ENCODE results near the gene RXRA. TPM values are rescaled to one million over a fixed set of nuclear protein-coding genes. Genes with fewer than 3 reads are reported as not detected.

The RXRA gene
- total and polyA plus RNA-seq, 2 of the 13 experiments (the other 11 are each of a cell fraction or from before 2014, with no cell fraction given), result 18.9 to 29.2 TPM

DNA sequence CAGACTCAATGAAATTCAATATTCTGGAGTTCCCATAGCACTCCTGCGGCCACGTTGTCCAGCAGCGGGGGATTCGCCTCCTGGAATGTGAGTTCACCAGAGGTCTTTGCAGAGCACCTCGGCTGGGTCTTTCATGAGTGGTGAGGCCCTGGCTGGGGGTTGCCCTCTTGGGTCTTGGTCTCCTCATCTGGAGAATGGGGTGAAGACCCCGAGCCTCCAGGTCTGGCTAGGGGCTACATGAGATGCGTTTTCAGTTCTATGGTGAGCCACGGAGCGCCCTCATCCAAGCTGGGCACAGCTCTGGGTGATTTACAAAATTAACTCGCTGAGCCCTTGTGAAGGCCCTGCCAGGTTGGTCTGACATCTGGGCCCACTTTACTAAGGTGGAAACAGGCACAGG, 37.5 kb upstream of the RXRA start:
- WGBS (ENCODE audit: low lambda C conversion rate), result 70% methylated on average over 4 of the region's 10 CpGs
- H3K4me1 ChIP-seq (ENCODE audit: insufficient read depth, low read length), result peaks cover 42% of the 10 kb centered on the region
- H3K27ac ChIP-seq (ENCODE audit: extremely low read length, insufficient read depth, low read length), result no peak overlapping the region
- TF ChIP-seq, protein P1, sequence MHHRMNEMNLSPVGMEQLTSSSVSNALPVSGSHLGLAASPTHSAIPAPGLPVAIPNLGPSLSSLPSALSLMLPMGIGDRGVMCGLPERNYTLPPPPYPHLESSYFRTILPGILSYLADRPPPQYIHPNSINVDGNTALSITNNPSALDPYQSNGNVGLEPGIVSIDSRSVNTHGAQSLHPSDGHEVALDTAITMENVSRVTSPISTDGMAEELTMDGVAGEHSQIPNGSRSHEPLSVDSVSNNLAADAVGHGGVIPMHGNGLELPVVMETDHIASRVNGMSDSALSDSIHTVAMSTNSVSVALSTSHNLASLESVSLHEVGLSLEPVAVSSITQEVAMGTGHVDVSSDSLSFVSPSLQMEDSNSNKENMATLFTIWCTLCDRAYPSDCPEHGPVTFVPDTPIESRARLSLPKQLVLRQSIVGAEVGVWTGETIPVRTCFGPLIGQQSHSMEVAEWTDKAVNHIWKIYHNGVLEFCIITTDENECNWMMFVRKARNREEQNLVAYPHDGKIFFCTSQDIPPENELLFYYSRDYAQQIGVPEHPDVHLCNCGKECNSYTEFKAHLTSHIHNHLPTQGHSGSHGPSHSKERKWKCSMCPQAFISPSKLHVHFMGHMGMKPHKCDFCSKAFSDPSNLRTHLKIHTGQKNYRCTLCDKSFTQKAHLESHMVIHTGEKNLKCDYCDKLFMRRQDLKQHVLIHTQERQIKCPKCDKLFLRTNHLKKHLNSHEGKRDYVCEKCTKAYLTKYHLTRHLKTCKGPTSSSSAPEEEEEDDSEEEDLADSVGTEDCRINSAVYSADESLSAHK (CRISPR knock-in tag; IDR thresholded peaks at IDR 0.05; ENCODE audit: borderline replicate concordance), result no peak
- TF ChIP-seq TEAD2 (CRISPR knock-in tag; IDR thresholded peaks at IDR 0.05) (no peak), ZNF138 (CRISPR knock-in tag; IDR thresholded peaks at IDR 0.05; ENCODE audit: low read depth) (no peak)
- no peaks in the 10 kb centered on the region for H4K20me1 ChIP-seq (ENCODE audit: insufficient read depth, low read length)
- H3K9ac ChIP-seq (ENCODE audit: insufficient read depth, low read depth, low read length), result no peak overlapping the region
- FAIRE-seq (no peak), ATAC-seq (no peak), DNase-seq (ENCODE audit: low spot score) (no peak)
- intact Hi-C loops (cut with micrococcal nuclease; ENCODE audit: unreplicated experiment) (no loop called here), in situ Hi-C loops (cut with HindIII; ENCODE audit: extremely low pct_ligation_motif_present, low pct_unique_long_range_greater_than_20kb) (no loop called here)
- BruUV-seq (replicated peaks), result no TSS peak
- H3K4me2 ChIP-seq (ENCODE audit: low read depth, low read length), result no peak overlapping the region
- peaks cover 12 to 72% of the 10 kb centered on the region in 2 experiments for H3K27me3 ChIP-seq (ENCODE audit: control insufficient read depth in 1 of 2, insufficient read depth in 2 of 2, low read length in 2 of 2)
- no peaks in the 10 kb centered on the region for H3K9me3 ChIP-seq (ENCODE audit: low read length)
- H3K4me3 ChIP-seq (replicated peaks in 1 of 3; ENCODE audit: insufficient read depth in 1 of 3, low read depth in 2 of 3, low read length in 3 of 3), result no peak overlapping the region
- POLR2A ChIA-PET, result no interaction called here
- CTCF ChIA-PET (ENCODE audit: low intra/inter-chr PET ratio, low total read pairs), result no interaction called here
- H2AFZ ChIP-seq (ENCODE audit: low read length), result no peak overlapping the region
- H3K36me3 ChIP-seq (replicated peaks in 1 of 2; ENCODE audit: control insufficient read depth in 1 of 2, insufficient read depth in 2 of 2, low read length in 2 of 2), result no peaks in the 10 kb centered on the region
- H3K79me2 ChIP-seq (ENCODE audit: insufficient read depth, low read length), result no peaks in the 10 kb centered on the region

DNA sequence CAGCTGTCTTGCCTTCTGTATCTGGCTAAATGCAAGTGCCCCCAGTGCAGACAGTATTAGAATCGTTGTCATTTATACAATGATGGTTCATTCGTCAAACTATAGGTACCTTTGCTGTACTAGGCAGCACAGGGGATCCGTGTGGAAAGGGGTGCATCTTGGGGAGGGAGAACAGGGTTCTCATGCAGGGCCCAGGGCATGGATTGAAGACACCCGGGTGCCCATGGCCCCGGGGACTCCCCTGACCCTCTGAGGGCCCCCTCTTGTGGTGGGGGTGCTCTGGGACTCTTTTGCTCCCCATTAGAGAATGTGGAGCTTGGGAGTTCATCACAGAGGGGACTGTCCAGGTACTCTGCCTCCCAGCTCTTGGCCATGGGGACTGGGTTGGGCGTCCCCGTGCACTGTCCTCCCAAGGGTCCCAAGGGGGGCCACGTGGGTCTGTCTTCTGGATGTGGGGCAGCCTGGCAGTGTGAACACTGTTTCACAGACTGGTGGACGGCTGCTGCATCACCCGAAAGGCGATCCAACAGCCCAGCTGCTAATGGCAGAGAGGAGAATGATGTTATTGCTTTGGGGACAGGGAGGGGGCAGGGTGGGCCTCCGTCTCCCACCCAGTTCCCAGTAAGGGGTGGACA, 36.9 kb upstream of the RXRA start:
- Histone ChIP-seq H3K9me3 (ENCODE audit: low read length) (no peaks in the 10 kb centered on the region), H3K9ac (ENCODE audit: insufficient read depth, low read depth, low read length) (no peak overlapping the region), H3K4me1 (ENCODE audit: insufficient read depth, low read length) (peaks cover 48% of the 10 kb centered on the region), H3K79me2 (ENCODE audit: insufficient read depth, low read length) (no peaks in the 10 kb centered on the region), H2AFZ (ENCODE audit: low read length) (no peak overlapping the region), H4K20me1 (ENCODE audit: insufficient read depth, low read length) (no peaks in the 10 kb centered on the region), H3K36me3 (replicated peaks in 1 of 2; ENCODE audit: control insufficient read depth in 1 of 2, insufficient read depth in 2 of 2, low read length in 2 of 2) (no peaks in the 10 kb centered on the region), H3K27me3 (ENCODE audit: control insufficient read depth in 1 of 2, insufficient read depth in 2 of 2, low read length in 2 of 2) (peaks cover 13 to 73% of the 10 kb centered on the region in 2 experiments), H3K27ac (ENCODE audit: extremely low read length, insufficient read depth, low read length) (no peak overlapping the region), H3K4me3 (replicated peaks in 1 of 3; ENCODE audit: insufficient read depth in 1 of 3, low read depth in 2 of 3, low read length in 3 of 3) (no peak overlapping the region), H3K4me2 (ENCODE audit: low read depth, low read length) (no peak overlapping the region)
- 27% methylated on average over 6 of the region's 12 CpGs for WGBS (ENCODE audit: low lambda C conversion rate)
- FAIRE-seq (no peak), DNase-seq (ENCODE audit: low spot score) (no peak), ATAC-seq (no peak)
- TF ChIP-seq ZNF484 (CRISPR knock-in tag; IDR thresholded peaks at IDR 0.05; ENCODE audit: borderline replicate concordance, low read depth), result no peak
- CTCF ChIA-PET (ENCODE audit: low intra/inter-chr PET ratio, low total read pairs), result no interaction called here
- intact Hi-C loops (cut with micrococcal nuclease; ENCODE audit: unreplicated experiment) (no loop called here), in situ Hi-C loops (cut with HindIII; ENCODE audit: extremely low pct_ligation_motif_present, low pct_unique_long_range_greater_than_20kb) (no loop called here)
- POLR2A ChIA-PET, result no interaction called here
- BruUV-seq (replicated peaks), result no TSS peak
